DOHH2 (cell line): ENCODE measurements around the gene ZNF662.

ENCODE experiments used
- H3F3A ChIP-seq: fragments of 200-600 bp; sonication (generic), shearing (Covaris generic); 2 replicates; pipeline ENCODE4 v1.6.0; 2016; ENCODE audit warnings: antibody characterized with exemption, mild to moderate bottlenecking; ENCODE audit not compliant: control insufficient read depth, insufficient read depth
- H3K27ac ChIP-seq: fragments of 200-600 bp; sonication (generic); 2 replicates; pipeline ENCODE4 v1.5.1; 2014; ENCODE audit warnings: low read depth, mild to moderate bottlenecking, low read length, moderate library complexity
- H3K27me3 ChIP-seq: fragments of 200-600 bp; sonication (generic); 2 replicates; pipeline ENCODE4 v1.6.1; 2014; ENCODE audit warnings: mild to moderate bottlenecking, low read length, mixed read lengths; ENCODE audit not compliant: control insufficient read depth
- H3K36me3 ChIP-seq: fragments of 200-600 bp; sonication (generic); 2 replicates; pipeline ENCODE4 v1.6.1; 2014; ENCODE audit warnings: mild to moderate bottlenecking, low read length, moderate library complexity, mixed read lengths; ENCODE audit not compliant: control insufficient read depth
- H3K4me1 ChIP-seq: fragments of 200-600 bp; sonication (generic); 2 replicates; pipeline ENCODE4 v1.6.1; 2014; ENCODE audit warnings: mild to moderate bottlenecking, low read length, mixed read lengths; ENCODE audit not compliant: control insufficient read depth
- H3K4me2 ChIP-seq: fragments of 200-600 bp; sonication (generic); 2 replicates; pipeline ENCODE4 v1.6.0; 2014; ENCODE audit warnings: mild to moderate bottlenecking, low read length, moderate library complexity
- H3K4me3 ChIP-seq: fragments of 200-600 bp; sonication (generic); 2 replicates; pipeline ENCODE4 v1.5.1; 2014; ENCODE audit warnings: mild to moderate bottlenecking, low read length, mixed read lengths
- H3K79me2 ChIP-seq: fragments of 200-600 bp; sonication (generic); 2 replicates; pipeline ENCODE4 v1.6.1; 2014; ENCODE audit warnings: mild to moderate bottlenecking, low read length, mixed read lengths; ENCODE audit not compliant: control insufficient read depth
- H3K9me2 ChIP-seq: fragments of 200-600 bp; sonication (generic); replicated peaks from 2 replicates; pipeline ENCODE4 v1.6.1; 2014; ENCODE audit warnings: mild to moderate bottlenecking, low read length, mixed read lengths; ENCODE audit not compliant: control insufficient read depth
- H3K9me3 ChIP-seq: fragments of 200-600 bp; sonication (generic); 2 replicates; pipeline ENCODE4 v1.6.1; 2014; ENCODE audit warnings: antibody characterized with exemption, low read length, mixed read lengths; ENCODE audit not compliant: control insufficient read depth, insufficient read depth
- H4K20me1 ChIP-seq: fragments of 200-600 bp; sonication (generic); 2 replicates; pipeline ENCODE4 v1.6.0; 2014; ENCODE audit warnings: low read depth, mild to moderate bottlenecking, antibody characterized with exemption, low read length, moderate library complexity; ENCODE audit not compliant: control insufficient read depth, insufficient read depth
- EZH2phosphoT487 ChIP-seq: fragments of 200-600 bp; sonication (generic); IDR thresholded peaks from 2 replicates; pipeline ENCODE4 v1.6.1; 2017; ENCODE audit warnings: borderline replicate concordance, mild to moderate bottlenecking, antibody characterized with exemption, low read length, moderate library complexity, mixed read lengths
- TF ChIP-seq, protein P1 (sequence below): fragments of 200-600 bp; sonication (generic); IDR thresholded peaks from one replicate; pipeline ENCODE4 v1.5.1; 2014; ENCODE audit warnings: antibody characterized with exemption, mild to moderate bottlenecking, low read depth, low read length; ENCODE audit not compliant: poor library complexity, severe bottlenecking

Gene ZNF662

GRCh38 chr3:42961633-42962032 is 55.7 kb downstream of the ZNF662 start:
- Histone ChIP-seq H3K4me3 (no peak overlapping the region), H3K4me2 (no peak overlapping the region)

GRCh38 chr3:42963269-42963668 is 57.3 kb downstream of the ZNF662 start:
- no peak for TF ChIP-seq EZH2phosphoT487
- TF ChIP-seq, protein P1, sequence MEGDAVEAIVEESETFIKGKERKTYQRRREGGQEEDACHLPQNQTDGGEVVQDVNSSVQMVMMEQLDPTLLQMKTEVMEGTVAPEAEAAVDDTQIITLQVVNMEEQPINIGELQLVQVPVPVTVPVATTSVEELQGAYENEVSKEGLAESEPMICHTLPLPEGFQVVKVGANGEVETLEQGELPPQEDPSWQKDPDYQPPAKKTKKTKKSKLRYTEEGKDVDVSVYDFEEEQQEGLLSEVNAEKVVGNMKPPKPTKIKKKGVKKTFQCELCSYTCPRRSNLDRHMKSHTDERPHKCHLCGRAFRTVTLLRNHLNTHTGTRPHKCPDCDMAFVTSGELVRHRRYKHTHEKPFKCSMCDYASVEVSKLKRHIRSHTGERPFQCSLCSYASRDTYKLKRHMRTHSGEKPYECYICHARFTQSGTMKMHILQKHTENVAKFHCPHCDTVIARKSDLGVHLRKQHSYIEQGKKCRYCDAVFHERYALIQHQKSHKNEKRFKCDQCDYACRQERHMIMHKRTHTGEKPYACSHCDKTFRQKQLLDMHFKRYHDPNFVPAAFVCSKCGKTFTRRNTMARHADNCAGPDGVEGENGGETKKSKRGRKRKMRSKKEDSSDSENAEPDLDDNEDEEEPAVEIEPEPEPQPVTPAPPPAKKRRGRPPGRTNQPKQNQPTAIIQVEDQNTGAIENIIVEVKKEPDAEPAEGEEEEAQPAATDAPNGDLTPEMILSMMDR, result no peak
- Histone ChIP-seq H3F3A (no peaks in the 10 kb centered on the region), H3K9me3 (no peaks in the 10 kb centered on the region), H4K20me1 (no peaks in the 10 kb centered on the region), H3K27ac (no peak overlapping the region), H3K79me2 (no peaks in the 10 kb centered on the region), H3K4me2 (no peak overlapping the region), H3K36me3 (no peaks in the 10 kb centered on the region), H3K4me3 (no peak overlapping the region), H3K27me3 (no peaks in the 10 kb centered on the region), H3K4me1 (no peaks in the 10 kb centered on the region), H3K9me2 (no peaks in the 10 kb centered on the region)

More at GRCh38 chr3:42961633-42962032, 55.7 kb downstream of the ZNF662 start:
- H4K20me1 ChIP-seq, result no peaks in the 10 kb centered on the region
- no peaks in the 10 kb centered on the region for H3K9me3 ChIP-seq
- no peaks in the 10 kb centered on the region for H3K36me3 ChIP-seq
- H3K9me2 ChIP-seq, result no peaks in the 10 kb centered on the region
- no peaks in the 10 kb centered on the region for H3K79me2 ChIP-seq
- no peaks in the 10 kb centered on the region for H3F3A ChIP-seq
- H3K27me3 ChIP-seq, result no peaks in the 10 kb centered on the region
- H3K4me1 ChIP-seq, result no peaks in the 10 kb centered on the region
- TF ChIP-seq, protein P1, result peak; percentile 53
- no peak for TF ChIP-seq EZH2phosphoT487
- no peak overlapping the region for H3K27ac ChIP-seq

DNA sequence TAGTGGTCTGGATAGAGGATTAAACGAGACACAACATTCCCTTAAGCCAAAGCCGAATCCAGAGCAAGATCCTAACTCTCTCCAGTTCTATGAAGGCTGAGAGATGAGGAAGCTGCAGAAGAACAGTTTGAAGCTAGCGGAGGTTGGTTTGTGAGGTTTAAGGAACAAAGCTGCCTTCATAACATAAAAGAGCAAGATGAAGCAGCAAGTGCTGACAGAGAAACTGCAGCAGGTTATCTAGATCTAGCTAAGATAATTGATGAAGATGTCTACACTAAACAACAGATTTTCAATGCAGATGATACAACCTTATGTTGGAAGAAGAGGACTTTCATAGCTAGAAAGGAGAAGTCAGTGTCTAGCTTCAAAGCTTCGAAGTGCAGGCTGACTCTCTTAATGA is 58.3 kb downstream of the ZNF662 start:
- Histone ChIP-seq H3K9me3 (no peaks in the 10 kb centered on the region), H3K9me2 (no peaks in the 10 kb centered on the region), H4K20me1 (no peaks in the 10 kb centered on the region), H3K36me3 (no peaks in the 10 kb centered on the region), H3K4me1 (no peaks in the 10 kb centered on the region), H3F3A (no peaks in the 10 kb centered on the region), H3K4me3 (no peak overlapping the region), H3K4me2 (no peak overlapping the region), H3K79me2 (no peaks in the 10 kb centered on the region), H3K27me3 (no peaks in the 10 kb centered on the region), H3K27ac (no peak overlapping the region)
- TF ChIP-seq EZH2phosphoT487, result no peak
- TF ChIP-seq, protein P1, result no peak
